Neural crest cell (in vitro differentiated cells): Measurements from ENCODE around the gene ATXN3L. TPM values are rescaled to one million over a fixed set of nuclear protein-coding genes. Genes with fewer than 3 reads are reported as not detected.

ENCODE experiments used
- DNase-seq: peaks from one replicate; pipeline ENCODE4 v3.0.0; 2021; ENCODE audit warnings: low read depth, mixed read lengths, low spot score
- H3K27ac Mint-ChIP-seq: one replicate; pipeline ENCODE4 v1.8.0; 2021; ENCODE audit warnings: mild to moderate bottlenecking, mixed read lengths; ENCODE audit not compliant: unreplicated experiment
- H3K27me3 Mint-ChIP-seq: 2 replicates; pipeline ENCODE4 v1.8.0; 2021; ENCODE audit warnings: low read depth, mild to moderate bottlenecking, mixed read lengths
- H3K36me3 Mint-ChIP-seq: 2 replicates; pipeline ENCODE4 v1.8.0; 2021; ENCODE audit warnings: low read depth, mild to moderate bottlenecking, mixed read lengths
- H3K4me1 Mint-ChIP-seq: 2 replicates; pipeline ENCODE4 v1.8.0; 2021; ENCODE audit warnings: mixed read lengths
- H3K4me3 Mint-ChIP-seq: one replicate; pipeline ENCODE4 v1.8.0; 2021; ENCODE audit warnings: mild to moderate bottlenecking, mixed read lengths
- H3K9me3 Mint-ChIP-seq: 2 replicates; pipeline ENCODE4 v1.8.0; 2021; ENCODE audit warnings: mixed read lengths
- CTCF ChIP-seq: fragments of 200-600 bp; sonication (generic); conservative IDR thresholded peaks from 2 replicates; pipeline ENCODE4 v1.5.0; 2021; ENCODE audit warnings: antibody characterized with exemption, mild to moderate bottlenecking
- total RNA-seq: library from RNA; stranded (reverse); gene quantifications from 2 replicates; pipeline ENCODE4 v1.2.1, GENCODE V29; 2021

The ATXN3L gene
- total RNA-seq, 1 donor from 2014 or later: not detected

- Mint-ChIP-seq H3K9me3 (peaks cover 7% of the 10 kb centered on the region), H3K27me3 (no peaks in the 10 kb centered on the region), H3K27ac (no peak overlapping the region), H3K4me3 (no peak overlapping the region), H3K4me1 (peaks cover 7% of the 10 kb centered on the region), H3K36me3 (peaks cover 7% of the 10 kb centered on the region)
- TF ChIP-seq CTCF: no peak
- DNase-seq: no peak
Observed at GRCh38 chrX:13272426-13272825, 47.4 kb downstream of the ATXN3L start.

DNA sequence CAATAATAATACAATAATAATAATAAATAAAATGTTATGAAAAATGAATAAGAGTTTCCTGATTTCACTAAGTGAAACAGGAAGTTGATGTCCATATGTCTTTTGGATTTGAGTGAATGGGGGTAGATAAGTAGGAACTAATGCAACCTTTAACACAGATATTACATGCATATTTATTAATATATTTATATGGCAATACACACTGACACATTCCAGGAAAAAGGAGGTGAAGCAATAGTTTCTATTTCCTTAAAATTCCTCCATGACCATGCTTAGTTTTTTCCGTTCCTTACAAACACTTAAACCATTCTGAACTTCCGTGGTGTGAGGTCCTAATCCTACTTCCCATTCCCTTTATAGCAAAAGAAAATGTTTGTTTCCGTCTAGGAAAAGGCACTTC is 48.3 kb downstream of the ATXN3L start:
- peaks cover 7% of the 10 kb centered on the region for H3K9me3 Mint-ChIP-seq
- peaks cover 7% of the 10 kb centered on the region for H3K4me1 Mint-ChIP-seq
- H3K4me3 Mint-ChIP-seq: no peak overlapping the region
- H3K27me3 Mint-ChIP-seq: no peaks in the 10 kb centered on the region
- no peak overlapping the region for H3K27ac Mint-ChIP-seq
- TF ChIP-seq CTCF: no peak
- no peak for DNase-seq
- peaks cover 5% of the 10 kb centered on the region for H3K36me3 Mint-ChIP-seq

- Mint-ChIP-seq H3K9me3 (peaks cover 3% of the 10 kb centered on the region), H3K4me3 (no peak overlapping the region), H3K36me3 (no peaks in the 10 kb centered on the region), H3K27ac (no peak overlapping the region), H3K27me3 (no peaks in the 10 kb centered on the region), H3K4me1 (peaks cover 7% of the 10 kb centered on the region)
- DNase-seq: no peak
- no peak for TF ChIP-seq CTCF
Observed at GRCh38 chrX:13270360-13270759, 49.5 kb downstream of the ATXN3L start.

GRCh38 chrX:13268874-13269273 is 51.0 kb downstream of the ATXN3L start:
- H3K27ac Mint-ChIP-seq: no peak overlapping the region
- H3K4me3 Mint-ChIP-seq: no peak overlapping the region
- TF ChIP-seq CTCF: no peak
- peaks cover 2% of the 10 kb centered on the region for H3K36me3 Mint-ChIP-seq
- H3K27me3 Mint-ChIP-seq: no peaks in the 10 kb centered on the region
- no peak for DNase-seq
- peaks cover 3% of the 10 kb centered on the region for H3K9me3 Mint-ChIP-seq
- no peaks in the 10 kb centered on the region for H3K4me1 Mint-ChIP-seq

Other genes starting within 250 kb of the ATXN3L start
- 0.11 TPM in 1 of 2 replicates, not detected in the other for gene EGFL6, start 249.5 kb upstream of the ATXN3L start, total RNA-seq